GM12878 (cell line): ENCODE measurements around the gene HMCN1.

Source experiments
- CHD1 ChIP-seq: IDR thresholded peaks from 2 replicates; pipeline ENCODE4 v1.6.1; 2012; ENCODE audit warnings: low read depth, low read length, improper control_type of control experiment
- CTCF ChIP-seq, 3 experiments: IDR thresholded peaks in 2 of 3; conservative IDR thresholded peaks in 1 of 3; 2 replicates each; pipeline ENCODE4 v1.5.1; 2011; ENCODE audit warnings: low read depth in 3 of 3, low read length in 3 of 3, mild to moderate bottlenecking in 3 of 3, control low read depth in 2 of 3, moderate library complexity in 2 of 3, inconsistent platforms in 1 of 3, mixed read lengths in 1 of 3; ENCODE audit not compliant: control insufficient read depth in 2 of 3, insufficient read depth in 1 of 3; ENCODE audit errors: extremely low read depth in 1 of 3
- MTA3 ChIP-seq: IDR thresholded peaks from 2 replicates; pipeline ENCODE4 v1.6.1; 2012; ENCODE audit warnings: low read length, inconsistent platforms, borderline replicate concordance
- RELA ChIP-seq: fragments of 450-650 bp; IDR thresholded peaks from 2 replicates; pipeline ENCODE4 v1.8.0; 2014; ENCODE audit warnings: borderline replicate concordance; ENCODE audit not compliant: partially characterized antibody
- SIN3A ChIP-seq: IDR thresholded peaks from 2 replicates; pipeline ENCODE4 v1.6.1; 2012; ENCODE audit warnings: low read depth, low read length, improper control_type of control experiment
- USF2 ChIP-seq: IDR thresholded peaks from 2 replicates; pipeline ENCODE4 v1.6.1; 2011; ENCODE audit warnings: low read depth, low read length, improper control_type of control experiment, borderline replicate concordance
- ZNF274 ChIP-seq: IDR thresholded peaks from one replicate; pipeline ENCODE4 v1.8.0; 2011; ENCODE audit not compliant: insufficient read length, insufficient read depth

DNA sequence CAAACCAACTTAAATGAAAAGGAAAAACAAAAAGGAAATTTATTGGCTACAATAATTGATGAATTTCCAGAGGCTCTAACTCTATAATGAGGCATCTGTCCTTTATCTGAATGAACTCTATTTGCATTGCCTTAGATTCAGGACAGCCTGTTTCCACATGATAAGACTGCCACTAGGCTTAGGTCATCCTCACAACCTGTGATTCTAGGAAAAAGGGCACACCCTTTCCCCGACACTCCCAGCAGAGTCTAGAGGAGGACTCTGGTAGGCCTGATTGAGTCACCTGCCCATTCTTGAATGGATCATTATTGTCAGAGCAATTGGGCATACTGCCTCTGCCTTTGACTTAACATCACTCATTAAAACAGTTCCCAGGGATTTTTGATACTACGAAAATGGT, 378.1 kb downstream of the HMCN1 start:
- TF ChIP-seq MTA3 (no peak), USF2 (no peak), CTCF (IDR thresholded peaks at IDR 0.05 in 2 of 3, conservative IDR thresholded peaks at IDR 0.05 in 1 of 3; ENCODE audit: control insufficient read depth in 2 of 3, extremely low read depth in 1 of 3, insufficient read depth in 1 of 3, low read depth in 3 of 3, low read length in 3 of 3) (no peak), RELA (no peak), CHD1 (no peak), ZNF274 (no peak), SIN3A (no peak)
